H9 (cell line): Measurements from ENCODE around the gene RERE. TPM values are rescaled to one million over a fixed set of nuclear protein-coding genes. Genes with fewer than 3 reads are reported as not detected.

ENCODE experiments used
- DNase-seq: peaks from one replicate; pipeline ENCODE4 v3.0.0-alpha.2; 2017
- H2AFZ ChIP-seq: one replicate; pipeline ENCODE4 v1.6.1; 2013; ENCODE audit warnings: mild to moderate bottlenecking, low read length, control low read depth, moderate library complexity
- H2AK5ac ChIP-seq: 2 replicates; pipeline ENCODE4 v1.6.1; 2013; ENCODE audit warnings: low read length, control low read depth, mixed read lengths; ENCODE audit not compliant: insufficient read length
- H2BK120ac ChIP-seq: one replicate; pipeline ENCODE4 v1.6.1; 2013; ENCODE audit warnings: low read depth, mild to moderate bottlenecking, low read length, control low read depth, inconsistent platforms; ENCODE audit not compliant: poor library complexity, severe bottlenecking
- H2BK12ac ChIP-seq: 2 replicates; pipeline ENCODE4 v1.6.1; 2013; ENCODE audit warnings: low read length, control low read depth, mixed read lengths, low read depth; ENCODE audit not compliant: insufficient read length
- H2BK15ac ChIP-seq: 2 replicates; pipeline ENCODE4 v1.6.1; 2013; ENCODE audit warnings: low read depth, low read length, control low read depth
- H2BK20ac ChIP-seq: one replicate; pipeline ENCODE4 v1.6.1; 2013; ENCODE audit warnings: low read depth, mild to moderate bottlenecking, low read length, control low read depth, inconsistent platforms; ENCODE audit not compliant: poor library complexity, severe bottlenecking
- H2BK5ac ChIP-seq: 2 replicates; pipeline ENCODE4 v1.6.1; 2013; ENCODE audit warnings: low read length, control low read depth, mixed read lengths; ENCODE audit not compliant: insufficient read length
- H3K14ac ChIP-seq: 2 replicates; pipeline ENCODE4 v1.6.1; 2013; ENCODE audit warnings: low read length, control low read depth; ENCODE audit not compliant: insufficient read depth
- H3K18ac ChIP-seq: 2 replicates; pipeline ENCODE4 v1.6.1; 2013; ENCODE audit warnings: low read depth, mild to moderate bottlenecking, mixed read lengths, low read length, control low read depth; ENCODE audit not compliant: insufficient read length
- H3K23ac ChIP-seq: 2 replicates; pipeline ENCODE4 v1.6.1; 2013; ENCODE audit warnings: low read length, control low read depth, mixed read lengths, low read depth; ENCODE audit not compliant: insufficient read length
- H3K23me2 ChIP-seq: 2 replicates; pipeline ENCODE4 v1.6.1; 2013; ENCODE audit warnings: low read depth, mild to moderate bottlenecking, mixed read lengths, low read length, control low read depth; ENCODE audit not compliant: insufficient read length, poor library complexity, severe bottlenecking
- H3K27ac ChIP-seq: 2 replicates; pipeline ENCODE4 v1.5.1; 2013; ENCODE audit warnings: low read length, control low read depth, mixed read lengths, low read depth; ENCODE audit not compliant: insufficient read length
- H3K27me3 ChIP-seq: 2 replicates; pipeline ENCODE4 v1.6.1; 2013; ENCODE audit warnings: low read length, control low read depth, inconsistent platforms; ENCODE audit not compliant: insufficient read depth
- H3K4ac ChIP-seq: 2 replicates; pipeline ENCODE4 v1.6.1; 2013; ENCODE audit warnings: low read depth, mild to moderate bottlenecking, control low read depth, inconsistent platforms, low read length, moderate library complexity
- H3K4me1 ChIP-seq: 2 replicates; pipeline ENCODE4 v1.6.1; 2013; ENCODE audit warnings: low read length, control low read depth, inconsistent platforms; ENCODE audit not compliant: insufficient read depth
- H3K4me2 ChIP-seq: 2 replicates; pipeline ENCODE4 v1.6.1; 2013; ENCODE audit warnings: low read length, control low read depth, mixed read lengths; ENCODE audit not compliant: insufficient read length, insufficient read depth
- H3K56ac ChIP-seq: 2 replicates; pipeline ENCODE4 v1.6.1; 2013; ENCODE audit warnings: low read depth, mild to moderate bottlenecking, mixed read lengths, low read length, control low read depth; ENCODE audit not compliant: insufficient read length
- H3K79me1 ChIP-seq: 2 replicates; pipeline ENCODE4 v1.6.1; 2013; ENCODE audit warnings: low read depth, mild to moderate bottlenecking, moderate library complexity, low read length, control low read depth, inconsistent platforms; ENCODE audit not compliant: insufficient read depth, poor library complexity, severe bottlenecking
- H3K79me2 ChIP-seq: 2 replicates; pipeline ENCODE4 v1.6.1; 2013; ENCODE audit warnings: low read length, control low read depth, inconsistent platforms; ENCODE audit not compliant: insufficient read depth
- H3K9ac ChIP-seq: 2 replicates; pipeline ENCODE4 v1.6.1; 2013; ENCODE audit warnings: low read length, control low read depth, mixed read lengths; ENCODE audit not compliant: insufficient read length; ENCODE audit errors: extremely low read depth
- H3K9me3 ChIP-seq: one replicate; pipeline ENCODE4 v1.6.1; 2013; ENCODE audit warnings: low read depth, low read length, inconsistent platforms; ENCODE audit not compliant: control insufficient read depth
- H3T11ph ChIP-seq: one replicate; pipeline ENCODE4 v1.6.1; 2013; ENCODE audit warnings: mild to moderate bottlenecking, low read length, control low read depth, inconsistent platforms
- H4K20me1 ChIP-seq: one replicate; pipeline ENCODE4 v1.6.1; 2013; ENCODE audit not compliant: control insufficient read depth, insufficient read length, insufficient read depth
- H4K5ac ChIP-seq: 2 replicates; pipeline ENCODE4 v1.6.1; 2013; ENCODE audit warnings: low read depth, mild to moderate bottlenecking, mixed read lengths, low read length, control low read depth; ENCODE audit not compliant: insufficient read length
- H4K8ac ChIP-seq: replicated peaks from 2 replicates; pipeline ENCODE4 v1.6.1; 2013; ENCODE audit warnings: low read length, control low read depth, mixed read lengths, low read depth; ENCODE audit not compliant: insufficient read length
- H4K91ac ChIP-seq: 2 replicates; pipeline ENCODE4 v1.6.1; 2013; ENCODE audit warnings: low read depth, mild to moderate bottlenecking, moderate library complexity, mixed read lengths, low read length, control low read depth; ENCODE audit not compliant: insufficient read length
- H3K27ac Mint-ChIP-seq, 3 experiments: 2 replicates in 2 of 3; 3 replicates in 1 of 3; pipeline ENCODE4 v1.8.0; 2020 to 2021; ENCODE audit warnings: mixed read lengths in 3 of 3, mild to moderate bottlenecking in 1 of 3, moderate library complexity in 1 of 3
- H3K27me3 Mint-ChIP-seq: 2 replicates; pipeline ENCODE4 v1.8.0; 2021; ENCODE audit warnings: low read depth, mild to moderate bottlenecking, moderate library complexity, mixed read lengths
- H3K36me3 Mint-ChIP-seq, 3 experiments: 2 replicates in 2 of 3; 3 replicates in 1 of 3; pipeline ENCODE4 v1.8.0; 2020 to 2021; ENCODE audit warnings: low read depth in 3 of 3, mixed read lengths in 3 of 3; ENCODE audit not compliant: insufficient read depth in 1 of 3
- H3K4me1 Mint-ChIP-seq, 2 experiments: 2 replicates each; pipeline ENCODE4 v1.8.0; 2020; ENCODE audit warnings: mixed read lengths in 2 of 2
- H3K4me3 Mint-ChIP-seq, 2 experiments: 2 replicates in 1 of 2; 3 replicates in 1 of 2; pipeline ENCODE4 v1.8.0; 2020 to 2021; ENCODE audit warnings: mild to moderate bottlenecking in 2 of 2, mixed read lengths in 2 of 2, moderate library complexity in 1 of 2
- H3K9me3 Mint-ChIP-seq, 2 experiments: 2 replicates in 1 of 2; 3 replicates in 1 of 2; pipeline ENCODE4 v1.8.0; 2020; ENCODE audit warnings: mild to moderate bottlenecking in 2 of 2, mixed read lengths in 2 of 2, moderate library complexity in 1 of 2
- WGBS: extraction: QIAGEN DNeasy Blood & Tissue Kit; methylation state at CpG from one replicate; pipeline ENCODE4 v1.1.7; 2013; ENCODE audit warnings: missing lambda C conversion rate, low lambda C conversion rate, mixed read lengths; ENCODE audit not compliant: insufficient read length; ENCODE audit errors: extremely low coverage; 5-methylcytosine and 5-hydroxymethylcytosine counted together
- total RNA-seq: library from RNA; stranded (reverse); gene quantifications from 2 replicates; pipeline ENCODE4 v1.2.1, GENCODE V29; 2021
- TF ChIP-seq, protein P1 (sequence below): fragments of 200-600 bp; sonication (generic); conservative IDR thresholded peaks from 3 replicates; pipeline ENCODE4 v1.8.0; 2021; ENCODE audit warnings: antibody characterized with exemption, mild to moderate bottlenecking

Gene RERE
- total RNA-seq, 1 experiment from 2014 or later: 103 TPM

DNA sequence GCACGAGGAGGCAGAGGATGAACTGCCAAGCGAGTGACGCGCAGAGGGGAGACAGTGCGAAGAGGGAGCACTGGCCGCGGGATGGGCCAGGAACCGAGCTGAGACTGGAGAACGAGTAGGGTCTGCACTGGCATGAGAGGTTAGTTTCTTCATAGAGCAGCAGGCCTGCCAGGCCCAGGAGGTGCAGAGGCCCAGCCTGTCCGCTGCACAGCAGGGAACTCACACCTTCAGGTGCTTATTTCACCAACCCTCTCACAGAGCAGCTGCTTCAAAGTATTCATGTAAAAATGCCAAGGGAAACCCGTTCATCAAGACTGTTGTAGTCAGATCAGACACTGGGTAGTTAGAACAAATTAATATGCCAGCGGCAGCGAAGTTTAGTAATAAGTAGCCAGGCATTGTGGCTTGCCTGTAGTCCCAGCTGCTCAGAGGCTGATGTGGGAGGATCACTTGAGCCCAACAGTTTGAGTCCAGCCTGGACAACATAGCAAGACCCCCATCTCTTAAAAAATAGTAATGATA, 355.0 kb downstream of the RERE start:
- Mint-ChIP-seq H3K4me3 (peak overlapping the region in 1 of 2 experiments; percentile 9; a peak in 2 of 5 replicates), H3K36me3 (peaks cover 0 to 8% (median 3%) of the 10 kb centered on the region in 3 experiments; a peak in 3 of 7 replicates), H3K27ac (peak overlapping the region; percentile 90 to 94 (median 91)), H3K4me1 (peaks cover 84 to 90% of the 10 kb centered on the region in 2 experiments), H3K9me3 (no peaks in the 10 kb centered on the region), H3K27me3 (no peaks in the 10 kb centered on the region)
- Histone ChIP-seq H3K14ac (0 out of 2 replicates have a peak overlapping the region, but pooled peaks have one; percentile 5), H4K8ac (no peak overlapping the region), H3K4me1 (peaks cover 21% of the 10 kb centered on the region; the same call in 1 of the 2 replicates), H2BK5ac (no peak overlapping the region), H3K9me3 (no peaks in the 10 kb centered on the region), H3K56ac (no peak overlapping the region), H2AK5ac (no peak overlapping the region), H3K4me2 (no peak overlapping the region), H2BK120ac (no peak overlapping the region), H2AFZ (no peak overlapping the region), H4K20me1 (no peaks in the 10 kb centered on the region), H3K23ac (no peak overlapping the region), H2BK15ac (no peak overlapping the region), H3T11ph (no peak overlapping the region), H3K79me1 (no peaks in the 10 kb centered on the region), H2BK12ac (peak overlapping the region; percentile 15), H3K18ac (no peak overlapping the region), H2BK20ac (no peak overlapping the region), H3K27ac (peak overlapping the region; percentile 70), H4K5ac (no peak overlapping the region), H4K91ac (no peak overlapping the region), H3K4ac (no peak overlapping the region), H3K9ac (no peak overlapping the region), H3K23me2 (no peaks in the 10 kb centered on the region), H3K27me3 (no peaks in the 10 kb centered on the region; the same call in 1 of the 2 replicates), H3K79me2 (0 out of 2 replicates have a peak, but pooled peaks cover 2% of the 10 kb centered on the region)
- TF ChIP-seq, protein P1, sequence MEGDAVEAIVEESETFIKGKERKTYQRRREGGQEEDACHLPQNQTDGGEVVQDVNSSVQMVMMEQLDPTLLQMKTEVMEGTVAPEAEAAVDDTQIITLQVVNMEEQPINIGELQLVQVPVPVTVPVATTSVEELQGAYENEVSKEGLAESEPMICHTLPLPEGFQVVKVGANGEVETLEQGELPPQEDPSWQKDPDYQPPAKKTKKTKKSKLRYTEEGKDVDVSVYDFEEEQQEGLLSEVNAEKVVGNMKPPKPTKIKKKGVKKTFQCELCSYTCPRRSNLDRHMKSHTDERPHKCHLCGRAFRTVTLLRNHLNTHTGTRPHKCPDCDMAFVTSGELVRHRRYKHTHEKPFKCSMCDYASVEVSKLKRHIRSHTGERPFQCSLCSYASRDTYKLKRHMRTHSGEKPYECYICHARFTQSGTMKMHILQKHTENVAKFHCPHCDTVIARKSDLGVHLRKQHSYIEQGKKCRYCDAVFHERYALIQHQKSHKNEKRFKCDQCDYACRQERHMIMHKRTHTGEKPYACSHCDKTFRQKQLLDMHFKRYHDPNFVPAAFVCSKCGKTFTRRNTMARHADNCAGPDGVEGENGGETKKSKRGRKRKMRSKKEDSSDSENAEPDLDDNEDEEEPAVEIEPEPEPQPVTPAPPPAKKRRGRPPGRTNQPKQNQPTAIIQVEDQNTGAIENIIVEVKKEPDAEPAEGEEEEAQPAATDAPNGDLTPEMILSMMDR: no peak
- DNase-seq: no peak
- no CpG with 5 or more reads among the region's 13 CpGs for WGBS
